K562 (cell line): ENCODE results near the gene TSPOAP1. TPM values are rescaled to one million over a fixed set of nuclear protein-coding genes. Genes with fewer than 3 reads are reported as not detected.
A peak's percentile ranks its signal among the peaks of the same experiment; 100 is the strongest.

ENCODE experiments used
- BRD9 ChIP-seq: fragments of 450-650 bp; IDR thresholded peaks from 2 replicates; pipeline ENCODE4 v1.6.1; 2018; ENCODE audit warnings: low read depth; ENCODE audit not compliant: partially characterized antibody
- BRF1 ChIP-seq: IDR thresholded peaks from 3 replicates; pipeline ENCODE4 v1.6.1; 2011; ENCODE audit warnings: borderline replicate concordance, mild to moderate bottlenecking; ENCODE audit not compliant: insufficient read length; ENCODE audit errors: extremely low read depth
- CHD4 ChIP-seq: fragments of 200-600 bp; sonication (generic); IDR thresholded peaks from 3 replicates; pipeline ENCODE4 v1.6.1; 2012; ENCODE audit warnings: low read depth, mild to moderate bottlenecking, mixed read lengths, low read length, inconsistent platforms; ENCODE audit not compliant: insufficient read depth, insufficient replicate concordance, poor library complexity, severe bottlenecking
- CSDE1 ChIP-seq, 2 experiments: fragments of 450-650 bp; IDR thresholded peaks; 2 replicates each; pipeline ENCODE4 v1.6.1; 2016; ENCODE audit warnings: mild to moderate bottlenecking in 1 of 2
- GABPB1 ChIP-seq: sonication (generic); formaldehyde crosslinking; IDR thresholded peaks from 2 replicates; pipeline ENCODE4 v1.8.0; 2022; ENCODE audit warnings: mild to moderate bottlenecking, missing genetic modification reagents
- HDAC1 ChIP-seq, 2 experiments: fragments of 450-650 bp; IDR thresholded peaks; 2 replicates each; pipeline ENCODE4 v1.6.1; 2016 to 2017; ENCODE audit warnings: inconsistent platforms in 1 of 2, mild to moderate bottlenecking in 1 of 2, moderate library complexity in 1 of 2
- HMG20B ChIP-seq: fragments of 250-450 bp; sonication (Bioruptor Pico); IDR thresholded peaks from 2 replicates; pipeline ENCODE4 v1.5.0; 2021; ENCODE audit warnings: mild to moderate bottlenecking
- L3MBTL2 ChIP-seq: fragments of 450-650 bp; IDR thresholded peaks from 2 replicates; pipeline ENCODE4 v1.6.1; 2016; ENCODE audit warnings: mild to moderate bottlenecking, moderate library complexity
- RBM22 ChIP-seq: fragments of 200-400 bp; formaldehyde crosslinking; IDR thresholded peaks from 2 replicates; pipeline ENCODE4 v1.6.1; 2018; ENCODE audit warnings: low read length, low read depth; ENCODE audit not compliant: poor library complexity, severe bottlenecking
- TBP ChIP-seq: optimal IDR thresholded peaks from 2 replicates; pipeline ENCODE3; 2011; ENCODE audit warnings: low read depth, low read length, improper control_type of control experiment
- XRCC4 ChIP-seq: IDR thresholded peaks from one replicate; pipeline ENCODE4 v1.6.1; 2011; ENCODE audit not compliant: insufficient read depth, insufficient read length; ENCODE audit errors: extremely low read depth
- ZNF584 ChIP-seq: fragments of 200-800 bp; sonication (Bioruptor generic); IDR thresholded peaks from 2 replicates; pipeline ENCODE4 v1.6.1; 2016; ENCODE audit warnings: low read depth, mild to moderate bottlenecking, missing genetic modification characterization, missing compliant biosample characterization
- ZNF668 ChIP-seq: fragments of 250-450 bp; sonication (Bioruptor Pico); IDR thresholded peaks from 2 replicates; pipeline ENCODE4 v1.8.0; 2022; ENCODE audit warnings: mild to moderate bottlenecking, inconsistent platforms
- polyA plus RNA-seq, 8 experiments: library from polyadenylated mRNA; depleted of rRNA in 4 of 8; stranded (reverse) in 5 of 8; unstranded in 3 of 8; fragments of >200 nt; fragmentation: Nextera tagmentation in 2 of 8; fragmentation: Illumina TruSeq in 1 of 8; extraction: Ambion mirVana in 2 of 8; extraction: Trizol in 1 of 8; gene quantifications; 2 replicates each; pipeline versions ENCODE4 v1.2.1 to v1.2.3, GENCODE V29; 2011 to 2014; ENCODE audit warnings: inconsistent platforms in 1 of 8, missing spikeins in 1 of 8
- total RNA-seq, 7 experiments: library from RNA; depleted of rRNA in 6 of 7; stranded (reverse); fragments of >200 nt in 6 of 7; fragmentation: Illumina TruSeq in 2 of 7; extraction: Trizol in 2 of 7; gene quantifications; 2 replicates each; pipeline versions ENCODE4 v1.2.1 to v1.2.3, GENCODE V29; 2011 to 2021; ENCODE audit warnings: low replicate concordance in 1 of 7
- TF ChIP-seq, protein P1 (sequence below): fragments of 450-650 bp; IDR thresholded peaks from 2 replicates; pipeline ENCODE4 v1.6.1; 2017; ENCODE audit warnings: antibody characterized with exemption, mild to moderate bottlenecking
- TF ChIP-seq, protein P2 (sequence below): fragments of 450-650 bp; IDR thresholded peaks from 2 replicates; pipeline ENCODE4 v1.6.1; 2017; ENCODE audit warnings: mild to moderate bottlenecking, moderate library complexity

The TSPOAP1 gene
- total and polyA plus RNA-seq, 9 of the 15 experiments (the other 6 are each of a cell fraction or from before 2014, with no cell fraction given), result 0.87 to 3.9 (median 1.8) TPM; not detected in 2

DNA sequence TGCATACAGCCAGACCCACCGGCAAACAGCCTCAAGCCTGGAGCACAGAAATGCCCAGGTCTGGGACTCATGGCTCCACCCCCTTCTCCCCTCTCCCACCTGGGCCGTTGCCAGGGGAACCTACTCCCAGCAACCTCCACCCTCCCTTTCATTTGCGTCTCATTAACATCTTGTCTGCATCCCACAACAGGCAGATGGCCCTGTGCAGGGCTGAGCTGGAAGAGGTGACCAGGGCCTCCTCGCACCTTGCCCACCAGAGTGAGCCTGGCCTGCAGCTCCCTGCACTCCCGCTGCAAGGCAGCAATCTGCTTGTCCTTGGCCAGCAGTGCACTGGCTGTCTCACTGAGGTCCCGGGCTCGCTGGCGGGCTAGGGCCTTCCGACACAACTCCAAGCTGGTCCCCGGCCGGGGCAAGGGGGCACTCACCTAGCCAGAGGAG, 3.3 kb downstream of the TSPOAP1 start (continued):
- TF ChIP-seq BRD9, result no peak
- no peak for TF ChIP-seq ZNF584
- TF ChIP-seq L3MBTL2, result no peak
- no peak for TF ChIP-seq HMG20B (CRISPR knock-in tag)
- TF ChIP-seq TBP, result no peak
- TF ChIP-seq RBM22, result peak; percentile 66
- 0 out of 2 replicates have a peak, but pooled peaks have one; percentile 1 for TF ChIP-seq GABPB1 (CRISPR knock-in tag)
- TF ChIP-seq BRF1, result no peak
- TF ChIP-seq CHD4, result no peak
- TF ChIP-seq CSDE1 (IDR thresholded peaks at IDR 0.05), result no peak
- no peak for TF ChIP-seq ZNF668
- TF ChIP-seq, protein P1, sequence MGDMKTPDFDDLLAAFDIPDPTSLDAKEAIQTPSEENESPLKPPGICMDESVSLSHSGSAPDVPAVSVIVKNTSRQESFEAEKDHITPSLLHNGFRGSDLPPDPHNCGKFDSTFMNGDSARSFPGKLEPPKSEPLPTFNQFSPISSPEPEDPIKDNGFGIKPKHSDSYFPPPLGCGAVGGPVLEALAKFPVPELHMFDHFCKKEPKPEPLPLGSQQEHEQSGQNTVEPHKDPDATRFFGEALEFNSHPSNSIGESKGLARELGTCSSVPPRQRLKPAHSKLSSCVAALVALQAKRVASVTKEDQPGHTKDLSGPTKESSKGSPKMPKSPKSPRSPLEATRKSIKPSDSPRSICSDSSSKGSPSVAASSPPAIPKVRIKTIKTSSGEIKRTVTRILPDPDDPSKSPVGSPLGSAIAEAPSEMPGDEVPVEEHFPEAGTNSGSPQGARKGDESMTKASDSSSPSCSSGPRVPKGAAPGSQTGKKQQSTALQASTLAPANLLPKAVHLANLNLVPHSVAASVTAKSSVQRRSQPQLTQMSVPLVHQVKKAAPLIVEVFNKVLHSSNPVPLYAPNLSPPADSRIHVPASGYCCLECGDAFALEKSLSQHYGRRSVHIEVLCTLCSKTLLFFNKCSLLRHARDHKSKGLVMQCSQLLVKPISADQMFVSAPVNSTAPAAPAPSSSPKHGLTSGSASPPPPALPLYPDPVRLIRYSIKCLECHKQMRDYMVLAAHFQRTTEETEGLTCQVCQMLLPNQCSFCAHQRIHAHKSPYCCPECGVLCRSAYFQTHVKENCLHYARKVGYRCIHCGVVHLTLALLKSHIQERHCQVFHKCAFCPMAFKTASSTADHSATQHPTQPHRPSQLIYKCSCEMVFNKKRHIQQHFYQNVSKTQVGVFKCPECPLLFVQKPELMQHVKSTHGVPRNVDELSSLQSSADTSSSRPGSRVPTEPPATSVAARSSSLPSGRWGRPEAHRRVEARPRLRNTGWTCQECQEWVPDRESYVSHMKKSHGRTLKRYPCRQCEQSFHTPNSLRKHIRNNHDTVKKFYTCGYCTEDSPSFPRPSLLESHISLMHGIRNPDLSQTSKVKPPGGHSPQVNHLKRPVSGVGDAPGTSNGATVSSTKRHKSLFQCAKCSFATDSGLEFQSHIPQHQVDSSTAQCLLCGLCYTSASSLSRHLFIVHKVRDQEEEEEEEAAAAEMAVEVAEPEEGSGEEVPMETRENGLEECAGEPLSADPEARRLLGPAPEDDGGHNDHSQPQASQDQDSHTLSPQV, result no peak
- no peak for TF ChIP-seq XRCC4
- TF ChIP-seq, protein P2, sequence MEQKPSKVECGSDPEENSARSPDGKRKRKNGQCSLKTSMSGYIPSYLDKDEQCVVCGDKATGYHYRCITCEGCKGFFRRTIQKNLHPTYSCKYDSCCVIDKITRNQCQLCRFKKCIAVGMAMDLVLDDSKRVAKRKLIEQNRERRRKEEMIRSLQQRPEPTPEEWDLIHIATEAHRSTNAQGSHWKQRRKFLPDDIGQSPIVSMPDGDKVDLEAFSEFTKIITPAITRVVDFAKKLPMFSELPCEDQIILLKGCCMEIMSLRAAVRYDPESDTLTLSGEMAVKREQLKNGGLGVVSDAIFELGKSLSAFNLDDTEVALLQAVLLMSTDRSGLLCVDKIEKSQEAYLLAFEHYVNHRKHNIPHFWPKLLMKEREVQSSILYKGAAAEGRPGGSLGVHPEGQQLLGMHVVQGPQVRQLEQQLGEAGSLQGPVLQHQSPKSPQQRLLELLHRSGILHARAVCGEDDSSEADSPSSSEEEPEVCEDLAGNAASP, result no peak
- TF ChIP-seq HDAC1 (IDR thresholded peaks at IDR 0.05), result no peak
